Measurements from ENCODE around the gene ZFYVE28. TPM values are rescaled to one million over a fixed set of nuclear protein-coding genes. Genes with fewer than 3 reads are reported as not detected.

The ZFYVE28 gene
- total and polyA plus RNA-seq, 9 donors, result 1.3 to 12.1 (median 8.6) TPM

DNA sequence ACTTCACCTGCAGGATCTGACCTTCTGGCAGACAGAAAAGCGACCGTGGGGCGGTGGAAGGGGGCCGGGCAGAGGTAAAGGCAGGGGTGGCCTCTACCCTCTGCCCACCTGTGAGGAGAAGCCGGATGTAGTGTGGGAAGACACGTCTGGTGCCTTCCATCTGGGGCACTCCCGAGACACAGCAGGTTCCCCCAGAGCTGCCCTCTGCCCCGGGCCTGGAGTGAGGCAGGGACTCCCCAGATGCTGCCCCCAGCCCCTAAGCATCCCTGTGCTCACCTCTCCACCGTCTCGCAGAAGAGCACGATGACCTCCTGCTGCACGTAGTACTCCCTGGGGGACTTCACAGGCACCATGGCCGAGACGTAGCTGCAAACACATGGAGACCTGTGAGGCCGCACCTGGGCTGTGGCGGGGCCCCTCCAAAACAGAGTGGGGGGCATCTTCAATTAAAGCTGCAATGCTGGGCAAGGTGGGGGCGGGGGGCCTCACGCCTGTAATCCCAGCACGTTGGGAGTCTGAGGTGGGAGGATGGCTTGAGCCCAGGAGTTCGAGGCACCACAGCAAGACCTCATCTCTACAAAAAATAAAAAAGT is 81.2 kb downstream of the ZFYVE28 start:
- H3K4me3 ChIP-seq, result no peak overlapping the region
- H3K4me1 ChIP-seq (ENCODE audit: insufficient read depth), result no peaks in the 10 kb centered on the region
- H3K27ac ChIP-seq, result no peak overlapping the region
- no peaks in the 10 kb centered on the region for H3K36me3 ChIP-seq
- H3K9me3 ChIP-seq, result no peaks in the 10 kb centered on the region
- DNase-seq, result no peak
- intact Hi-C loops (cut with DNase I), result no loop called here
- no peak for TF ChIP-seq POLR2A (IDR thresholded peaks at IDR 0.05)
- TF ChIP-seq, protein P1, sequence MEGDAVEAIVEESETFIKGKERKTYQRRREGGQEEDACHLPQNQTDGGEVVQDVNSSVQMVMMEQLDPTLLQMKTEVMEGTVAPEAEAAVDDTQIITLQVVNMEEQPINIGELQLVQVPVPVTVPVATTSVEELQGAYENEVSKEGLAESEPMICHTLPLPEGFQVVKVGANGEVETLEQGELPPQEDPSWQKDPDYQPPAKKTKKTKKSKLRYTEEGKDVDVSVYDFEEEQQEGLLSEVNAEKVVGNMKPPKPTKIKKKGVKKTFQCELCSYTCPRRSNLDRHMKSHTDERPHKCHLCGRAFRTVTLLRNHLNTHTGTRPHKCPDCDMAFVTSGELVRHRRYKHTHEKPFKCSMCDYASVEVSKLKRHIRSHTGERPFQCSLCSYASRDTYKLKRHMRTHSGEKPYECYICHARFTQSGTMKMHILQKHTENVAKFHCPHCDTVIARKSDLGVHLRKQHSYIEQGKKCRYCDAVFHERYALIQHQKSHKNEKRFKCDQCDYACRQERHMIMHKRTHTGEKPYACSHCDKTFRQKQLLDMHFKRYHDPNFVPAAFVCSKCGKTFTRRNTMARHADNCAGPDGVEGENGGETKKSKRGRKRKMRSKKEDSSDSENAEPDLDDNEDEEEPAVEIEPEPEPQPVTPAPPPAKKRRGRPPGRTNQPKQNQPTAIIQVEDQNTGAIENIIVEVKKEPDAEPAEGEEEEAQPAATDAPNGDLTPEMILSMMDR (IDR thresholded peaks at IDR 0.05), result no peak
- no peak for TF ChIP-seq EP300 (IDR thresholded peaks at IDR 0.05)
- 84 to 89% (median 85%) methylated on average over 20 of the region's 20 CpGs for WGBS, 3 donors
- no peaks in the 10 kb centered on the region for H3K27me3 ChIP-seq

DNA sequence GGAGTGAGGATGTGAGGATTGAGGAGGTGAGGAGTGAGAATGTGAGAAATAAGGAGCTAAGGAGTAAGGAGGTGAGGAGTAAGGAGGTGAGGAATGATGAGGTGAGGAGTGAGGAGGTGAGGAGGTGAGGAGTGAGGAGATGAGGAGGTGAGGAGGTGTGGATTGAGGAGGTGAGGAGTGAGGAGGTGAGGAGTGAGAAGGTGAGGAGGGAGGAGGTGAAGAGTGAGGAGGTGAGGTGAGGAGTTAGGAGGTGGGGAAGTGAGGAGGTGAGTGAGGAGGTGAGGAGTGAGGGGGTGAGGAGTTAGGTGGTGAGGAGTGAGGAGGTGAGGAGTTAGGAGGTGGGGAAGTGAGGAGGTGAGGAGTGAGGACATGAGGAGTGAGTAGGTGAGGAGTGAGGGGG is 81.8 kb downstream of the ZFYVE28 start:
- intact Hi-C loops (cut with DNase I), result no loop called here
- Histone ChIP-seq H3K27me3 (no peaks in the 10 kb centered on the region), H3K36me3 (no peaks in the 10 kb centered on the region), H3K4me3 (no peak overlapping the region), H3K9me3 (no peaks in the 10 kb centered on the region), H3K27ac (no peak overlapping the region), H3K4me1 (ENCODE audit: insufficient read depth) (no peaks in the 10 kb centered on the region)
- DNase-seq, result no peak
- TF ChIP-seq, protein P1 (IDR thresholded peaks at IDR 0.05), result no peak
- TF ChIP-seq POLR2A (IDR thresholded peaks at IDR 0.05), result no peak
- TF ChIP-seq EP300 (IDR thresholded peaks at IDR 0.05), result no peak

DNA sequence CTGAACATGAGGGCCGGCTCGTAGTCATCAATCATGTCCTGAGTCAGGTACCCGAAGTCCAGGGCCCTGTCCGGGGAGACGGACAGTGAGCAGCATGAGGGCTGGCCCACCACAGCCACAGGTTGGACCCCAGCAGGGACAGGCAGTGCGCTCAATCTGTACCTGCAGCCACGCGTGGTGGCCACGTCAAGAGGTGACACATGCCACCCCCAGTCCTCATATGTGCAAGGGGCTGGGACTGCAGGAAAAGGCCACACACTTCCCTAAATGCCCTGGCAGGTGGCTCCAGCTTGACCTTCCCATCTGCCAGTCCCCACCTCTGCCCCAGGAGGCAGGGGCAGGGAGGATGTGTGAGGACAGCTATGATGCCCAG is 82.7 kb downstream of the ZFYVE28 start:
- Histone ChIP-seq H3K9me3 (no peaks in the 10 kb centered on the region), H3K27ac (no peak overlapping the region), H3K4me1 (ENCODE audit: insufficient read depth) (no peaks in the 10 kb centered on the region), H3K4me3 (no peak overlapping the region), H3K27me3 (no peaks in the 10 kb centered on the region), H3K36me3 (no peaks in the 10 kb centered on the region)
- 84 to 94% (median 88%) methylated on average over 5 to 9 of the region's 9 CpGs for WGBS, 3 donors
- no peak for DNase-seq
- intact Hi-C loops (cut with DNase I), result no loop called here
- TF ChIP-seq, protein P1 (IDR thresholded peaks at IDR 0.05), result no peak
- TF ChIP-seq POLR2A (IDR thresholded peaks at IDR 0.05) (no peak), EP300 (IDR thresholded peaks at IDR 0.05) (no peak)

DNA sequence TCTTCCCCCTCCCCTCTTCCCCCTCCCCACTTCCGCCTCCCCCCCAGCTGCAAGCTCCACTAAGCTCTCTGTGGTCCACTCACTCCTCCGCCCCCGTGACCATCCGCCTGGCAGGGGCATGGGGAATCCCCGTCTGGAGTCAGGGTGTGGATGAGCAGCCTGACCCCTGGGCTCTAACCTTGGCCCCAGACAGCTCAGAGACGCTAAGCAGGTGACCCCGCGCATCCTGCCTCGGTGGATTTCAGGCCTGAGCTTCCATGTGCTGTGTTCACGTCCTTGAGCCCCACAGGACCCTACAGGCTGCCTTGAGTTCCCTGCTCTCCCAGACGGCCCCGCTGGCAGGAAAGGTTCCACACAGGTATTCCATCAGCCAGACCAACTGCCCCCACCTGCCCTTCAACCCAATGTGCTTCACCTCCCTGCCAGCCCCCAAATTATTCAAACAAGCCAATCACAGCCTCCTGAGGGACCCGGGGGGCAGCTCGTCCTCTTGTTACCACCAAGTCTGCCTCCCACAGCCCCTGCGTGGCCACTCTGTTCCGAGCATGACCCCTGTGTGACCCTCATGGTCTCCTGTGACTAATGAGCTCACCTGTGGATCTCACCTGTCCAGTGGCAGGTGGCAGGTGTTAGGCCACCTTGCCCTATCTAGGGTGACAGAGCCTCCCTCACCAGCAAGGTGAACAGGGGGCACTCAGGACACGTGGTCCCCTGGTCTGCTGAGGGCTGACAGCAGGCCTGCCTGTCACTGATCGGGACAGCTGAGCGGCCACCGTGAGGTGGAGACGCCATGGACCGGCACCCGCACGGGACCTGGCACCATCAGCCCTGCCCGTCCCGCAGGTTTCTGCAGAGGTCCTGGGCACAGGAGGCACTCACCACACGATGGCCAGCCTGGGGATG is 83.4 kb downstream of the ZFYVE28 start:
- Histone ChIP-seq H3K4me3 (no peak overlapping the region), H3K36me3 (no peaks in the 10 kb centered on the region), H3K27me3 (no peaks in the 10 kb centered on the region), H3K9me3 (no peaks in the 10 kb centered on the region), H3K4me1 (ENCODE audit: insufficient read depth) (no peaks in the 10 kb centered on the region), H3K27ac (no peak overlapping the region)
- intact Hi-C loops (cut with DNase I), result no loop called here
- no peak for DNase-seq
- WGBS, 3 donors, result 83 to 89% (median 83%) methylated on average over 20 to 26 of the region's 27 CpGs
- TF ChIP-seq EP300 (IDR thresholded peaks at IDR 0.05) (no peak), POLR2A (IDR thresholded peaks at IDR 0.05) (no peak)
- TF ChIP-seq, protein P1 (IDR thresholded peaks at IDR 0.05), result no peak

Data from ovary (tissue), 9 donors.